Loucy (cell line): ENCODE data around the gene WWTR1.

Experiments used
- H2AFZ ChIP-seq: fragments of 200-600 bp; sonication (generic); 2 replicates; pipeline ENCODE4 v1.6.0; 2016; ENCODE audit warnings: antibody characterized with exemption, mild to moderate bottlenecking, low read length, moderate library complexity
- H3F3A ChIP-seq: fragments of 200-600 bp; 2 replicates; pipeline ENCODE4 v1.6.0; 2016; ENCODE audit warnings: antibody characterized with exemption, low read depth, mild to moderate bottlenecking
- H3K27me3 ChIP-seq: fragments of 200-600 bp; sonication (generic); 2 replicates; pipeline ENCODE4 v1.6.1; 2014; ENCODE audit warnings: low read length, mild to moderate bottlenecking; ENCODE audit not compliant: insufficient read depth, poor library complexity, severe bottlenecking
- H3K36me3 ChIP-seq: fragments of 200-600 bp; sonication (generic); 2 replicates; pipeline ENCODE4 v1.6.1; 2016; ENCODE audit warnings: low read length; ENCODE audit not compliant: insufficient read depth
- H3K4me1 ChIP-seq: fragments of 200-600 bp; sonication (generic); 2 replicates; pipeline ENCODE4 v1.5.1; 2014; ENCODE audit warnings: low read length, mild to moderate bottlenecking; ENCODE audit not compliant: insufficient read depth, poor library complexity, severe bottlenecking
- H3K4me2 ChIP-seq: fragments of 200-600 bp; sonication (generic); 2 replicates; pipeline ENCODE4 v1.6.0; 2014; ENCODE audit warnings: antibody characterized with exemption, low read length, low read depth, mild to moderate bottlenecking; ENCODE audit not compliant: poor library complexity, severe bottlenecking
- H3K4me3 ChIP-seq: fragments of 200-600 bp; sonication (generic); 2 replicates; pipeline ENCODE4 v1.5.1; 2014; ENCODE audit warnings: low read length, mild to moderate bottlenecking, mixed read lengths; ENCODE audit not compliant: poor library complexity, severe bottlenecking
- H3K79me2 ChIP-seq: fragments of 200-600 bp; sonication (generic); 2 replicates; pipeline ENCODE4 v1.6.1; 2014; ENCODE audit warnings: low read length; ENCODE audit not compliant: insufficient read depth
- H3K9ac ChIP-seq: fragments of 200-600 bp; sonication (generic); 2 replicates; pipeline ENCODE4 v1.6.0; 2014; ENCODE audit warnings: mild to moderate bottlenecking, low read depth, low read length, moderate library complexity; ENCODE audit not compliant: poor library complexity, severe bottlenecking
- H3K9me2 ChIP-seq: fragments of 200-600 bp; sonication (generic); replicated peaks from 2 replicates; pipeline ENCODE4 v1.6.1; 2016; ENCODE audit warnings: low read depth, low read length, mixed read lengths
- H3K9me3 ChIP-seq: fragments of 200-600 bp; sonication (generic); 2 replicates; pipeline ENCODE4 v1.6.1; 2014; ENCODE audit warnings: mild to moderate bottlenecking, antibody characterized with exemption, low read length, low read depth; ENCODE audit not compliant: insufficient read depth
- H4K20me1 ChIP-seq: fragments of 200-600 bp; sonication (generic); 2 replicates; pipeline ENCODE4 v1.6.0; 2014; ENCODE audit warnings: antibody characterized with exemption, low read length, mild to moderate bottlenecking; ENCODE audit not compliant: insufficient read depth, poor library complexity, severe bottlenecking
- EZH2phosphoT487 ChIP-seq: fragments of 200-600 bp; IDR thresholded peaks from 2 replicates; pipeline ENCODE4 v1.6.1; 2018; ENCODE audit warnings: antibody characterized with exemption, mild to moderate bottlenecking, moderate library complexity, borderline replicate concordance
- TF ChIP-seq, protein P1 (sequence below): fragments of 200-600 bp; sonication (generic); conservative IDR thresholded peaks from 2 replicates; pipeline ENCODE4 v1.5.1; 2014; ENCODE audit warnings: mild to moderate bottlenecking, antibody characterized with exemption, low read length

The WWTR1 gene

GRCh38 chr3:149490260-149490971 lies 167.4 kb downstream of the WWTR1 start:
- no peaks in the 10 kb centered on the region for H3K9me3 ChIP-seq
- no peaks in the 10 kb centered on the region for H3K4me1 ChIP-seq
- no peaks in the 10 kb centered on the region for H3K36me3 ChIP-seq
- no peak for TF ChIP-seq EZH2phosphoT487
- TF ChIP-seq, protein P1, sequence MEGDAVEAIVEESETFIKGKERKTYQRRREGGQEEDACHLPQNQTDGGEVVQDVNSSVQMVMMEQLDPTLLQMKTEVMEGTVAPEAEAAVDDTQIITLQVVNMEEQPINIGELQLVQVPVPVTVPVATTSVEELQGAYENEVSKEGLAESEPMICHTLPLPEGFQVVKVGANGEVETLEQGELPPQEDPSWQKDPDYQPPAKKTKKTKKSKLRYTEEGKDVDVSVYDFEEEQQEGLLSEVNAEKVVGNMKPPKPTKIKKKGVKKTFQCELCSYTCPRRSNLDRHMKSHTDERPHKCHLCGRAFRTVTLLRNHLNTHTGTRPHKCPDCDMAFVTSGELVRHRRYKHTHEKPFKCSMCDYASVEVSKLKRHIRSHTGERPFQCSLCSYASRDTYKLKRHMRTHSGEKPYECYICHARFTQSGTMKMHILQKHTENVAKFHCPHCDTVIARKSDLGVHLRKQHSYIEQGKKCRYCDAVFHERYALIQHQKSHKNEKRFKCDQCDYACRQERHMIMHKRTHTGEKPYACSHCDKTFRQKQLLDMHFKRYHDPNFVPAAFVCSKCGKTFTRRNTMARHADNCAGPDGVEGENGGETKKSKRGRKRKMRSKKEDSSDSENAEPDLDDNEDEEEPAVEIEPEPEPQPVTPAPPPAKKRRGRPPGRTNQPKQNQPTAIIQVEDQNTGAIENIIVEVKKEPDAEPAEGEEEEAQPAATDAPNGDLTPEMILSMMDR = no peak
- no peak overlapping the region for H3K4me3 ChIP-seq
- no peaks in the 10 kb centered on the region for H3K27me3 ChIP-seq
- no peak overlapping the region for H3K9ac ChIP-seq
- no peaks in the 10 kb centered on the region for H3K9me2 ChIP-seq
- no peaks in the 10 kb centered on the region for H4K20me1 ChIP-seq
- no peak overlapping the region for H2AFZ ChIP-seq
- no peak overlapping the region for H3K4me2 ChIP-seq
- H3F3A ChIP-seq = no peaks in the 10 kb centered on the region
- no peaks in the 10 kb centered on the region for H3K79me2 ChIP-seq

DNA sequence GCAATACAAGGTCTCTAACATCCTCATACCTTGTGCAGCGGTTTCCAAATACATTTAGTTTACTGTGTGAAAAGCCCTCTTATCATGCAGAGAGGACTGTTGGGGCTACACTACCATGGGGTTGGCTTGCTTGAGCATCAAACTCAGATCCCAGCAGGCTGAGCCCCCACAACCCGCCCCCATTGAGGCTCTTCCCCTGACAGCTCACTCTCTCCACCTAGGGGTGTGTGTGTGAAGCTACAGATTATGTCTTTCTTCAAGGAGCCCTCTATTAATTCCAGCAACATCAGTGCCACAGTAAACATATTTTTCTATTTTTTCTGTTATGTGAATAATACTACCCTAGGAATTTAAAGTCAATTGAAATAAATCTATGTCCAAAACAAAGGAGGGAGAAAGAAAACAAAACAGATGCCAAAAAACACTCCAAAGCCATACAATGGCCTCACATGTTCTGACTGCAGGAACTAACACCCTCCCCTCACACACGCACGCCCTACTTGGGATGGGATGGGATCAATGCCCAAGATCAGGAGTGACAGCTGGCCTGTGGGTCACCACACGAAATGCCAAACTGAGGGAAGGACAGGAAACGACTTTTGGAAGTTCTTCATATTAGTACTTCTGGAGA lies 168.7 kb downstream of the WWTR1 start:
- TF ChIP-seq, protein P1 = peak; percentile 77
- no peak for TF ChIP-seq EZH2phosphoT487
- Histone ChIP-seq H3K36me3 (no peaks in the 10 kb centered on the region), H3K9me3 (no peaks in the 10 kb centered on the region), H3K9me2 (no peaks in the 10 kb centered on the region), H3F3A (no peaks in the 10 kb centered on the region), H3K27me3 (no peaks in the 10 kb centered on the region), H3K9ac (no peak overlapping the region), H3K4me2 (no peak overlapping the region), H3K4me1 (no peaks in the 10 kb centered on the region), H2AFZ (no peak overlapping the region), H4K20me1 (no peaks in the 10 kb centered on the region), H3K4me3 (no peak overlapping the region), H3K79me2 (no peaks in the 10 kb centered on the region)

- Histone ChIP-seq H3K36me3 (no peaks in the 10 kb centered on the region), H2AFZ (no peak overlapping the region), H3K4me2 (no peak overlapping the region), H4K20me1 (no peaks in the 10 kb centered on the region), H3K9me2 (no peaks in the 10 kb centered on the region), H3K9me3 (no peaks in the 10 kb centered on the region), H3K9ac (no peak overlapping the region), H3F3A (no peaks in the 10 kb centered on the region), H3K27me3 (no peaks in the 10 kb centered on the region), H3K79me2 (no peaks in the 10 kb centered on the region), H3K4me1 (no peaks in the 10 kb centered on the region), H3K4me3 (no peak overlapping the region)
- no peak for TF ChIP-seq EZH2phosphoT487
- TF ChIP-seq, protein P1 = peak; percentile 80
Measured at GRCh38 chr3:149487598-149488197, 170.1 kb downstream of the WWTR1 start.
